IMR-90 (cell line): Measurements from ENCODE around the gene HSP90AA1. TPM values are rescaled to one million over a fixed set of nuclear protein-coding genes. Genes with fewer than 3 reads are reported as not detected.
A peak's percentile ranks its signal among the peaks of the same experiment; 100 is the strongest.

Source experiments
- ATAC-seq: fragments of 200-7000 bp; cut with Tn5 transposase; 2 replicates; pipeline ENCODE4 v1.9.1; 2020; ENCODE audit warnings: low read depth, mild to moderate bottlenecking, moderate library complexity
- BruUV-seq: library from RNA; stranded (reverse); fragments of 400-500 nt; replicated peaks from 2 replicates; lab custom pipeline; 2021; lab: Mats Ljungman, UMichigan
- CTCF ChIA-PET: fragments of 300-600 bp; formaldehyde crosslinking; extraction: SDS; loops from one replicate; lab custom pipeline; 2021; ENCODE audit warnings: antibody characterized with exemption; lab: Yijun Ruan, JAX
- POLR2A ChIA-PET: fragments of 300-600 bp; sonication (Branson Sonifier 250); formaldehyde crosslinking; loops from one replicate; lab custom pipeline; 2022; ENCODE audit warnings: antibody characterized with exemption; ENCODE audit not compliant: unreplicated experiment; lab: Charles Lee
- DNase-seq: peaks from one replicate; pipeline ENCODE4 v3.0.0; 2013
- H2AFZ ChIP-seq: replicated peaks from 2 replicates; pipeline ENCODE3; 2013; ENCODE audit warnings: low read length, mild to moderate bottlenecking; ENCODE audit not compliant: poor library complexity
- H2AK5ac ChIP-seq: 2 replicates; pipeline ENCODE4 v1.6.1; 2013; ENCODE audit warnings: low read depth, low read length, inconsistent platforms
- H2AK9ac ChIP-seq: replicated peaks from 2 replicates; pipeline ENCODE3; 2013; ENCODE audit warnings: mild to moderate bottlenecking, low read depth, low read length, moderate library complexity; ENCODE audit not compliant: poor library complexity
- H2BK120ac ChIP-seq: 2 replicates; pipeline ENCODE4 v1.6.1; 2013; ENCODE audit warnings: low read depth, low read length, inconsistent platforms
- H2BK15ac ChIP-seq: 3 replicates; pipeline ENCODE4 v1.6.1; 2013; ENCODE audit warnings: low read depth, low read length, inconsistent platforms
- H2BK20ac ChIP-seq: 2 replicates; pipeline ENCODE4 v1.6.1; 2013; ENCODE audit warnings: low read depth, mild to moderate bottlenecking, inconsistent platforms, low read length, moderate library complexity
- H2BK5ac ChIP-seq: 2 replicates; pipeline ENCODE4 v1.6.1; 2013; ENCODE audit warnings: mild to moderate bottlenecking, low read depth, low read length, inconsistent platforms; ENCODE audit not compliant: poor library complexity, severe bottlenecking
- H3K14ac ChIP-seq: replicated peaks from 2 replicates; pipeline ENCODE4 v1.6.1; 2013; ENCODE audit warnings: low read depth, low read length, inconsistent platforms
- H3K18ac ChIP-seq: 2 replicates; pipeline ENCODE4 v1.6.1; 2013; ENCODE audit warnings: low read depth, low read length, control low read depth
- H3K23ac ChIP-seq: 2 replicates; pipeline ENCODE4 v1.6.1; 2013; ENCODE audit warnings: low read depth, low read length, inconsistent platforms
- H3K27ac ChIP-seq: 2 replicates; pipeline ENCODE4 v1.5.1; 2013; ENCODE audit warnings: mild to moderate bottlenecking, control low read depth, low read length; ENCODE audit not compliant: insufficient read depth
- H3K27me3 ChIP-seq: 2 replicates; pipeline ENCODE4 v1.6.1; 2013; ENCODE audit warnings: low read length; ENCODE audit not compliant: control insufficient read depth, insufficient read depth
- H3K36me3 ChIP-seq: 2 replicates; pipeline ENCODE4 v1.6.1; 2013; ENCODE audit warnings: low read length, mixed read lengths; ENCODE audit not compliant: control insufficient read depth, insufficient read depth
- H3K4ac ChIP-seq: 2 replicates; pipeline ENCODE4 v1.6.1; 2013; ENCODE audit warnings: low read depth, low read length, inconsistent platforms
- H3K4me1 ChIP-seq: 2 replicates; pipeline ENCODE4 v1.6.1; 2013; ENCODE audit warnings: low read length, mixed read lengths; ENCODE audit not compliant: control insufficient read depth, insufficient read depth
- H3K4me2 ChIP-seq: 2 replicates; pipeline ENCODE4 v1.6.1; 2013; ENCODE audit warnings: low read depth, mild to moderate bottlenecking, control low read depth, low read length, moderate library complexity
- H3K4me3 ChIP-seq: 2 replicates; pipeline ENCODE4 v1.5.1; 2013; ENCODE audit warnings: low read depth, mild to moderate bottlenecking, control low read depth, low read length, moderate library complexity; ENCODE audit not compliant: insufficient read depth
- H3K56ac ChIP-seq: 2 replicates; pipeline ENCODE4 v1.6.1; 2013; ENCODE audit warnings: low read length, inconsistent platforms; ENCODE audit not compliant: insufficient read depth; ENCODE audit errors: extremely low read depth
- H3K79me1 ChIP-seq, 2 experiments: 2 replicates each; pipeline ENCODE4 v1.6.1; 2013; ENCODE audit warnings: low read length in 2 of 2, inconsistent platforms in 1 of 2, low read depth in 1 of 2
- H3K9ac ChIP-seq: 2 replicates; pipeline ENCODE4 v1.6.1; 2013; ENCODE audit warnings: low read depth, low read length, control low read depth
- H3K9me1 ChIP-seq: 2 replicates; pipeline ENCODE4 v1.6.1; 2013; ENCODE audit warnings: low read length, inconsistent platforms; ENCODE audit not compliant: insufficient read depth
- H3K9me3 ChIP-seq: 2 replicates; pipeline ENCODE4 v1.6.1; 2013; ENCODE audit warnings: low read length; ENCODE audit not compliant: control insufficient read depth, insufficient read depth
- H4K20me1 ChIP-seq: 2 replicates; pipeline ENCODE4 v1.6.1; 2013; ENCODE audit warnings: low read length, inconsistent platforms; ENCODE audit not compliant: insufficient read depth
- H4K5ac ChIP-seq: 2 replicates; pipeline ENCODE4 v1.6.1; 2013; ENCODE audit warnings: mild to moderate bottlenecking, low read depth, low read length, control low read depth
- H4K8ac ChIP-seq, 2 experiments: 2 replicates each; pipeline ENCODE4 v1.6.1; 2013; ENCODE audit warnings: low read depth in 2 of 2, low read length in 2 of 2, control low read depth in 1 of 2, inconsistent platforms in 1 of 2
- H4K91ac ChIP-seq: 2 replicates; pipeline ENCODE4 v1.6.1; 2013; ENCODE audit warnings: low read depth, low read length, inconsistent platforms; ENCODE audit not compliant: insufficient read depth
- BHLHE40 ChIP-seq: fragments of 150-350 bp; IDR thresholded peaks from 2 replicates; pipeline ENCODE4 v1.6.1; 2016; ENCODE audit warnings: mild to moderate bottlenecking, low read depth, low read length
- CEBPB ChIP-seq: IDR thresholded peaks from 2 replicates; pipeline ENCODE4 v1.6.1; 2012; ENCODE audit warnings: low read depth, low read length, improper control_type of control experiment
- CHD1 ChIP-seq: IDR thresholded peaks from 2 replicates; pipeline ENCODE4 v1.6.1; 2012; ENCODE audit warnings: low read depth, low read length, improper control_type of control experiment
- FOS ChIP-seq: fragments of 150-350 bp; IDR thresholded peaks from 2 replicates; pipeline ENCODE4 v1.6.1; 2016; ENCODE audit warnings: low read depth, low read length
- MAFK ChIP-seq: IDR thresholded peaks from 2 replicates; pipeline ENCODE4 v1.6.1; 2012; ENCODE audit warnings: low read depth, low read length, improper control_type of control experiment
- MAZ ChIP-seq: IDR thresholded peaks from 2 replicates; pipeline ENCODE4 v1.6.1; 2012; ENCODE audit warnings: low read depth, mild to moderate bottlenecking, low read length, improper control_type of control experiment, moderate library complexity, borderline replicate concordance
- MXI1 ChIP-seq: IDR thresholded peaks from 2 replicates; pipeline ENCODE4 v1.6.1; 2012; ENCODE audit warnings: low read depth, mild to moderate bottlenecking, low read length, moderate library complexity, borderline replicate concordance
- NFE2L2 ChIP-seq: fragments of 150-350 bp; IDR thresholded peaks from 2 replicates; pipeline ENCODE4 v1.6.1; 2016; ENCODE audit warnings: low read depth, mild to moderate bottlenecking, low read length
- POLR2A ChIP-seq: IDR thresholded peaks from 2 replicates; pipeline ENCODE4 v1.6.1; 2012; ENCODE audit warnings: mild to moderate bottlenecking, low read depth, low read length
- RAD21 ChIP-seq: IDR thresholded peaks from 2 replicates; pipeline ENCODE4 v1.6.1; 2012; ENCODE audit warnings: low read length, improper control_type of control experiment
- RCOR1 ChIP-seq: IDR thresholded peaks from 2 replicates; pipeline ENCODE4 v1.6.1; 2012; ENCODE audit warnings: mild to moderate bottlenecking, low read length, improper control_type of control experiment; ENCODE audit not compliant: insufficient replicate concordance
- RFX5 ChIP-seq: IDR thresholded peaks from 2 replicates; pipeline ENCODE4 v1.8.0; 2012; ENCODE audit warnings: low read depth, mild to moderate bottlenecking, low read length, moderate library complexity
- SMC3 ChIP-seq: fragments of 150-350 bp; IDR thresholded peaks from 2 replicates; pipeline ENCODE4 v1.6.1; 2016; ENCODE audit warnings: low read depth, mild to moderate bottlenecking, antibody characterized with exemption, low read length, moderate library complexity
- WGBS, 2 experiments: methylation state at CpG; one replicate each; pipeline versions ENCODE4 v1.1.5 to v1.1.7; 2013; ENCODE audit warnings: missing lambda C conversion rate in 2 of 2; ENCODE audit not compliant: insufficient read length in 1 of 2; ENCODE audit errors: extremely low coverage in 2 of 2; 5-methylcytosine and 5-hydroxymethylcytosine counted together
- dilution Hi-C: fragments of 300-500 bp; cut with HindIII; formaldehyde crosslinking; loops from one replicate; pipeline ENCODE4 v1.14.3; 2018; ENCODE audit warnings: low sequenced_read_pairs; ENCODE audit not compliant: unreplicated experiment
- in situ Hi-C: fragments of 300-500 bp; cut with MboI; formaldehyde crosslinking; loops from 3 replicates; pipeline ENCODE4 v1.14.3; 2019; ENCODE audit warnings: low sequenced_read_pairs, inconsistent platforms, mixed read lengths
- intact Hi-C: fragments of 100-400 bp; cut with micrococcal nuclease; formaldehyde crosslinking; loops from 2 replicates; pipeline ENCODE4 v1.10.0; 2022
- polyA plus RNA-seq, 3 experiments: library from polyadenylated mRNA; depleted of rRNA; stranded (reverse); fragments of >200 nt; gene quantifications; 2 replicates each; pipeline ENCODE4 v1.2.3, GENCODE V29; 2012; ENCODE audit warnings: low replicate concordance in 1 of 3
- total RNA-seq: library from RNA; depleted of rRNA; stranded (reverse); fragments of >200 nt; gene quantifications from 2 replicates; pipeline ENCODE4 v1.2.3, GENCODE V29; 2012
- TF ChIP-seq, protein P1 (sequence below): conservative IDR thresholded peaks from 2 replicates; pipeline ENCODE4 v1.5.1; 2012; ENCODE audit warnings: mild to moderate bottlenecking, low read depth, low read length, improper control_type of control experiment
- TF ChIP-seq, protein P2 (sequence below): fragments of 150-350 bp; IDR thresholded peaks from 2 replicates; pipeline ENCODE4 v1.6.1; 2016; ENCODE audit warnings: low read depth, mild to moderate bottlenecking, low read length, moderate library complexity, borderline replicate concordance
- TF ChIP-seq, protein P3 (sequence below): fragments of 150-350 bp; IDR thresholded peaks from 2 replicates; pipeline ENCODE4 v1.6.1; 2017; ENCODE audit warnings: mild to moderate bottlenecking, antibody characterized with exemption, low read length, low read depth

The HSP90AA1 gene
- total and polyA plus RNA-seq, 2 of the 4 experiments (the other 2 are of a cell fraction): 535 to 578 TPM

DNA sequence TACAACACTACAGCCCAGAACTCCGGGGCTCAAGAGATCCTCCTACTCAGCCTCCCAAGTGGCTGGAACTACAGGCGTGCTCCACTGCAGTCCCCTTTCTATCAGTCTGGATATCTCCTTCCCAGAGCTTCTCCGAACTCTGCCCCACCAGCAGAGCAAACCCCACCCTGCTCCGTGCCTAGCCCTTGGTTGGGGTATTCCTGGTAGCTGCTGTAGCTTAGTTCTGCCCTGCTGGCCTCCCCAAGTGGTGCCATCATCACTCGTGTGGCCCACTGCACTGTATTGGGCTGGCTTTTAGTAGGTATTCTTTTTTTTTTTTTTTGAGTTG is 9.5 kb downstream of the HSP90AA1 start:
- H2BK5ac ChIP-seq: no peak overlapping the region
- in situ Hi-C loops: loop anchor here (25.0 kb wide), 1 partner anchor 235 kb away; the partner anchor contains the start of genes MOK and ZNF839
- H2AK5ac ChIP-seq: no peak overlapping the region
- no peak overlapping the region for H2BK15ac ChIP-seq
- POLR2A ChIA-PET: interaction anchor here (0.7 kb wide), 1 partner anchor 45 kb away, joined by 4 read pairs; no protein-coding TSS in a partner anchor
- H2AK9ac ChIP-seq: peak overlapping the region; percentile 72
- H3K79me1 ChIP-seq: peaks cover 15 to 25% of the 10 kb centered on the region in 2 experiments
- no peak overlapping the region for H4K5ac ChIP-seq
- no peak overlapping the region for H3K23ac ChIP-seq
- H3K14ac ChIP-seq: no peak overlapping the region
- CTCF ChIA-PET: no interaction called here
- no peak overlapping the region for H2AFZ ChIP-seq
- dilution Hi-C loops: no loop called here
- H4K8ac ChIP-seq: no peak overlapping the region; a peak in 1 of 4 replicates
- no peak overlapping the region for H2BK20ac ChIP-seq
- no peak for TF ChIP-seq MAFK
- TF ChIP-seq, protein P1, sequence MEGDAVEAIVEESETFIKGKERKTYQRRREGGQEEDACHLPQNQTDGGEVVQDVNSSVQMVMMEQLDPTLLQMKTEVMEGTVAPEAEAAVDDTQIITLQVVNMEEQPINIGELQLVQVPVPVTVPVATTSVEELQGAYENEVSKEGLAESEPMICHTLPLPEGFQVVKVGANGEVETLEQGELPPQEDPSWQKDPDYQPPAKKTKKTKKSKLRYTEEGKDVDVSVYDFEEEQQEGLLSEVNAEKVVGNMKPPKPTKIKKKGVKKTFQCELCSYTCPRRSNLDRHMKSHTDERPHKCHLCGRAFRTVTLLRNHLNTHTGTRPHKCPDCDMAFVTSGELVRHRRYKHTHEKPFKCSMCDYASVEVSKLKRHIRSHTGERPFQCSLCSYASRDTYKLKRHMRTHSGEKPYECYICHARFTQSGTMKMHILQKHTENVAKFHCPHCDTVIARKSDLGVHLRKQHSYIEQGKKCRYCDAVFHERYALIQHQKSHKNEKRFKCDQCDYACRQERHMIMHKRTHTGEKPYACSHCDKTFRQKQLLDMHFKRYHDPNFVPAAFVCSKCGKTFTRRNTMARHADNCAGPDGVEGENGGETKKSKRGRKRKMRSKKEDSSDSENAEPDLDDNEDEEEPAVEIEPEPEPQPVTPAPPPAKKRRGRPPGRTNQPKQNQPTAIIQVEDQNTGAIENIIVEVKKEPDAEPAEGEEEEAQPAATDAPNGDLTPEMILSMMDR: no peak
- TF ChIP-seq FOS: no peak
- no peak for TF ChIP-seq NFE2L2
- no peak for TF ChIP-seq BHLHE40
- TF ChIP-seq RFX5: no peak
- no peak for TF ChIP-seq SMC3
- no peak for TF ChIP-seq CHD1
- TF ChIP-seq, protein P2, sequence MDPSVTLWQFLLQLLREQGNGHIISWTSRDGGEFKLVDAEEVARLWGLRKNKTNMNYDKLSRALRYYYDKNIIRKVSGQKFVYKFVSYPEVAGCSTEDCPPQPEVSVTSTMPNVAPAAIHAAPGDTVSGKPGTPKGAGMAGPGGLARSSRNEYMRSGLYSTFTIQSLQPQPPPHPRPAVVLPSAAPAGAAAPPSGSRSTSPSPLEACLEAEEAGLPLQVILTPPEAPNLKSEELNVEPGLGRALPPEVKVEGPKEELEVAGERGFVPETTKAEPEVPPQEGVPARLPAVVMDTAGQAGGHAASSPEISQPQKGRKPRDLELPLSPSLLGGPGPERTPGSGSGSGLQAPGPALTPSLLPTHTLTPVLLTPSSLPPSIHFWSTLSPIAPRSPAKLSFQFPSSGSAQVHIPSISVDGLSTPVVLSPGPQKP: no peak
- TF ChIP-seq POLR2A: no peak
- TF ChIP-seq RAD21: no peak
- no peak for TF ChIP-seq MAZ
- no peak for TF ChIP-seq MXI1
- TF ChIP-seq RCOR1: no peak
- no peak for TF ChIP-seq CEBPB
- TF ChIP-seq, protein P3, sequence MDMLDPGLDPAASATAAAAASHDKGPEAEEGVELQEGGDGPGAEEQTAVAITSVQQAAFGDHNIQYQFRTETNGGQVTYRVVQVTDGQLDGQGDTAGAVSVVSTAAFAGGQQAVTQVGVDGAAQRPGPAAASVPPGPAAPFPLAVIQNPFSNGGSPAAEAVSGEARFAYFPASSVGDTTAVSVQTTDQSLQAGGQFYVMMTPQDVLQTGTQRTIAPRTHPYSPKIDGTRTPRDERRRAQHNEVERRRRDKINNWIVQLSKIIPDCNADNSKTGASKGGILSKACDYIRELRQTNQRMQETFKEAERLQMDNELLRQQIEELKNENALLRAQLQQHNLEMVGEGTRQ: no peak
- BruUV-seq: no TSS peak
- no peak overlapping the region for H3K18ac ChIP-seq
- H4K20me1 ChIP-seq: peaks cover 26% of the 10 kb centered on the region
- H3K27me3 ChIP-seq: no peaks in the 10 kb centered on the region
- no peak overlapping the region for H3K56ac ChIP-seq
- intact Hi-C loops: no loop called here
- H3K4me1 ChIP-seq: no peaks in the 10 kb centered on the region
- H3K9me3 ChIP-seq: no peaks in the 10 kb centered on the region
- no peaks in the 10 kb centered on the region for H3K9me1 ChIP-seq
- H2BK120ac ChIP-seq: no peak overlapping the region
- H3K9ac ChIP-seq: no peak overlapping the region
- no peak overlapping the region for H3K4ac ChIP-seq
- no peak overlapping the region for H4K91ac ChIP-seq
- no peak overlapping the region for H3K4me3 ChIP-seq
- WGBS, 2 experiments: 100% methylated on average over 1 of the region's 5 CpGs; no CpG with 5 or more reads in 1 of the 2 experiments
- no peak overlapping the region for H3K4me2 ChIP-seq
- DNase-seq: no peak
- H3K27ac ChIP-seq: no peak overlapping the region
- ATAC-seq: peak; percentile 7; the same call in 1 of the 2 replicates
- peaks cover 38% of the 10 kb centered on the region for H3K36me3 ChIP-seq
